Measurements from ENCODE around the gene TBX6.

The TBX6 gene

GRCh38 chr16:30060836-30061554 lies 30.7 kb downstream of the TBX6 start:
- no peak for DNase-seq (ENCODE audit: low read depth, low spot score)
- ChIA-PET CTCF (no interaction called here), POLR2A (interaction anchor here (0.6 kb wide), 2 partner anchors 8 to 606 kb away, joined by 3 read pairs; a partner anchor contains a TSS)

GRCh38 chr16:30060346-30060745 lies 31.4 kb downstream of the TBX6 start:
- ChIA-PET CTCF (no interaction called here), POLR2A (no interaction called here)
- TF ChIP-seq, protein P1, sequence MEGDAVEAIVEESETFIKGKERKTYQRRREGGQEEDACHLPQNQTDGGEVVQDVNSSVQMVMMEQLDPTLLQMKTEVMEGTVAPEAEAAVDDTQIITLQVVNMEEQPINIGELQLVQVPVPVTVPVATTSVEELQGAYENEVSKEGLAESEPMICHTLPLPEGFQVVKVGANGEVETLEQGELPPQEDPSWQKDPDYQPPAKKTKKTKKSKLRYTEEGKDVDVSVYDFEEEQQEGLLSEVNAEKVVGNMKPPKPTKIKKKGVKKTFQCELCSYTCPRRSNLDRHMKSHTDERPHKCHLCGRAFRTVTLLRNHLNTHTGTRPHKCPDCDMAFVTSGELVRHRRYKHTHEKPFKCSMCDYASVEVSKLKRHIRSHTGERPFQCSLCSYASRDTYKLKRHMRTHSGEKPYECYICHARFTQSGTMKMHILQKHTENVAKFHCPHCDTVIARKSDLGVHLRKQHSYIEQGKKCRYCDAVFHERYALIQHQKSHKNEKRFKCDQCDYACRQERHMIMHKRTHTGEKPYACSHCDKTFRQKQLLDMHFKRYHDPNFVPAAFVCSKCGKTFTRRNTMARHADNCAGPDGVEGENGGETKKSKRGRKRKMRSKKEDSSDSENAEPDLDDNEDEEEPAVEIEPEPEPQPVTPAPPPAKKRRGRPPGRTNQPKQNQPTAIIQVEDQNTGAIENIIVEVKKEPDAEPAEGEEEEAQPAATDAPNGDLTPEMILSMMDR (IDR thresholded peaks at IDR 0.05; ENCODE audit: insufficient read depth, low read length, missing control alignments), result no peak
- no peak overlapping the region for H3K4me3 ChIP-seq (ENCODE audit: low read depth, low read length)
- no peak for DNase-seq (ENCODE audit: low read depth, low spot score)

More at GRCh38 chr16:30060836-30061554, 30.7 kb downstream of the TBX6 start:
- no peak overlapping the region for H3K4me3 ChIP-seq (ENCODE audit: low read depth, low read length)
- TF ChIP-seq, protein P1 (IDR thresholded peaks at IDR 0.05; ENCODE audit: insufficient read depth, low read length, missing control alignments), result no peak

DNA sequence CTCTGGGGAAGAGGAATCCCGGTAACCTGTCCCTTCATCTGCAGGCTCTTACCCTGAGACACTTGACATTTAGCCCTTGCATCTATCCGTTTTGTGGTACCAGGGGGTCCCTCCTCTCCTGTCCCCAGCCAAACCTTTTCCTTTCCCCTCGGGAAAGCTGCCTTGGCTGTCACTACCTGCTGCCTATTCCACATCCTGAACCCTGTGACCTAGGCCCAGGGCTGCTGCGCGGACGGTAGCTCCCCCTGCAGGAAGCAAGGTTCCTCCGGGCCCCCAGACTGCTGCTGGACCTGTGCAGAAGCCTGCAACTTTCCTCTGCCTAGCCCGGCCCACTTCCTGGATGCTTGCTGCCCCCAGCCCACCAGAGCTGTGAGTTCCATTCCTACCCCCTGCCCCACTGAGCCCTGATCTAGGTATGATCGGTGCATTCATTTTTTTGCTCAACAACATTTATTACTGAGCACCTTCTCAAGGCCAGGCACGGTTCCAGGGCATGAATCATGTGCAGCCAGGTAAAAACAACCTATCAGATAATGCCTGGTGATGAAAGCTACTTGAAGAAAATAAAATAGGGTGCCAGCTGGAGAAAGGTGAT lies 36.7 kb downstream of the TBX6 start:
- DNase-seq (ENCODE audit: low read depth, low spot score), result no peak
- ChIA-PET POLR2A (interaction anchor here (2.1 kb wide), 1 partner anchor 10 kb away, joined by 11 read pairs; the partner anchor contains the start of gene ALDOA), CTCF (interaction anchor here (0.5 to 4.3 kb wide), 15 partner anchors 9 to 355 kb away, joined by 3 to 17 read pairs (median 4); partner anchors contain the start of genes ALDOA, GDPD3, KIF22 and TBX6)
- TF ChIP-seq, protein P1 (IDR thresholded peaks at IDR 0.05; ENCODE audit: insufficient read depth, low read length, missing control alignments), result peak; percentile 72
- no peak overlapping the region; the same call in 1 of the 2 replicates for H3K4me3 ChIP-seq (ENCODE audit: low read depth, low read length)

GRCh38 chr16:30054451-30054850 lies 37.3 kb downstream of the TBX6 start:
- peak overlapping the region; percentile 9 for H3K4me3 ChIP-seq (ENCODE audit: low read depth, low read length)
- DNase-seq (ENCODE audit: low read depth, low spot score), result no peak
- ChIA-PET POLR2A (interaction anchor here (0.8 to 2.5 kb wide), 3 partner anchors 11 to 264 kb away, joined by 3 to 36 read pairs (median 11); partner anchors contain the start of gene ALDOA), CTCF (interaction anchor here (1.4 to 4.3 kb wide), 7 partner anchors 9 to 60 kb away, joined by 3 to 17 read pairs (median 9); partner anchors contain the start of genes ALDOA and GDPD3)
- TF ChIP-seq, protein P1 (IDR thresholded peaks at IDR 0.05; ENCODE audit: insufficient read depth, low read length, missing control alignments), result peak; percentile 3

DNA sequence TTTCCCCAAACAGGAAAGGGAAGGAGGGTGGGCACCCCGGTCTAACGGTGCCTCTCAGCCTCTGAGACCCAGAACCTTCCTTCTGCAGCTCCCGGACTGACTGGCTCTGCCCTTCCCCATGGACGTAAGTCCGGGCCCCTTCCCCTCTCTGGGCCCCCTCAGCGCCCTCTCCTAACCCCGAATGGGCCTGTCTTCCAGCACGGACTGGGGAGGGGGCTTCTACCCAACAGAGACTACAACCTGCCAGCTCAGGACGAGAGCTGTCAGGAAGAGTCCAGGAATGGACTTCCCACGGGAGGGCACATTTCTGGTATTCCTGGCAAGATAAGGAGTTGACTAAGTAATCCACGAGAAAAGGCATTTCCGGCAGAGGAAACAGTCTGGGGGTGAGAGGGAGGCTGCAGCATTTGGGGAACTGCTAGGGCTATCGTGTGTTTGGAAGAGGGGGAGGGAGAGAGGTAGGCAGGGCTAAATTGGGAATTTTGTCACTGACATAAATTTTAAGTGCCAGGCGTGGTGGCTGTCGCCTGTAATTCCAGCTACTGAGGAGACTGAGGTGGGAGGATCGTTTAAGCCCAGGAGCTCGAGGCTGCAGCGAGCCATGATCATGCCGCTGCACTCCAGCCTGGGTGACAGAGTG lies 38.2 kb downstream of the TBX6 start:
- CTCF ChIA-PET, result interaction anchor here (0.9 to 5.7 kb wide), 8 partner anchors 9 to 205 kb away, joined by 3 to 28 read pairs (median 4); partner anchors contain the start of genes ALDOA and TLCD3B
- no peak for DNase-seq (ENCODE audit: low read depth, low spot score)

More for the DNA sequence above, 38.2 kb downstream of the TBX6 start:
- POLR2A ChIA-PET, result interaction anchor here (0.6 to 2.5 kb wide), 4 partner anchors 8 to 263 kb away, joined by 3 to 36 read pairs (median 3); partner anchors contain the start of gene ALDOA
- peak overlapping the region; percentile 83 for H3K4me3 ChIP-seq (ENCODE audit: low read depth, low read length)
- TF ChIP-seq, protein P1 (IDR thresholded peaks at IDR 0.05; ENCODE audit: insufficient read depth, low read length, missing control alignments), result no peak

Measured in AG04449 (cell line).